DND-41 (cell line): Measurements from ENCODE around the gene RBPJ.

Experiments used
- EZH2 ChIP-seq: IDR thresholded peaks from 3 replicates; pipeline ENCODE4 v1.6.1; 2012; ENCODE audit warnings: borderline replicate concordance, low read depth, mild to moderate bottlenecking, moderate library complexity, low read length, inconsistent platforms; ENCODE audit not compliant: severe bottlenecking
- TF ChIP-seq, protein P1 (sequence below): IDR thresholded peaks from 2 replicates; pipeline ENCODE4 v1.5.1; 2012; ENCODE audit warnings: borderline replicate concordance, low read length, moderate library complexity, mild to moderate bottlenecking; ENCODE audit not compliant: poor library complexity, severe bottlenecking; ENCODE audit errors: extremely low read depth

DNA sequence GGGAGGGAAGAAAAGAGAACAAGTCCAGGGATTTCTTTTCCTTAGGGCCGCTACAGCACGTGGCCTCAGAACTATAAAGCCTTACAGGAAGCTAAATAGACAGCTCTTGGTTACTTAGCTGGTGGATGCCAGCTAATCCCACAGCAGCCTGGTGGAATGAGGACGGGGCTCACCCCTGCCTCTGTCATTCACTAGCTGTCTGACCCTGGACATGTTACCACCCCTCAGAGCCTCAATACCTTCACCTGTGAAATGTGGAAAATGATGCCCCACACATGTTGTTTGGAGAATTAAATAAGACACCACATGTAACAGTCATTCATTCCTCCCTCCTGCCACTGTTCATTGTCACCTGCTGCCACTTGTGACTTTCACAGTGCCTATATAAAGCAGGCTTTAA is 153.7 kb downstream of the RBPJ start:
- TF ChIP-seq, protein P1, sequence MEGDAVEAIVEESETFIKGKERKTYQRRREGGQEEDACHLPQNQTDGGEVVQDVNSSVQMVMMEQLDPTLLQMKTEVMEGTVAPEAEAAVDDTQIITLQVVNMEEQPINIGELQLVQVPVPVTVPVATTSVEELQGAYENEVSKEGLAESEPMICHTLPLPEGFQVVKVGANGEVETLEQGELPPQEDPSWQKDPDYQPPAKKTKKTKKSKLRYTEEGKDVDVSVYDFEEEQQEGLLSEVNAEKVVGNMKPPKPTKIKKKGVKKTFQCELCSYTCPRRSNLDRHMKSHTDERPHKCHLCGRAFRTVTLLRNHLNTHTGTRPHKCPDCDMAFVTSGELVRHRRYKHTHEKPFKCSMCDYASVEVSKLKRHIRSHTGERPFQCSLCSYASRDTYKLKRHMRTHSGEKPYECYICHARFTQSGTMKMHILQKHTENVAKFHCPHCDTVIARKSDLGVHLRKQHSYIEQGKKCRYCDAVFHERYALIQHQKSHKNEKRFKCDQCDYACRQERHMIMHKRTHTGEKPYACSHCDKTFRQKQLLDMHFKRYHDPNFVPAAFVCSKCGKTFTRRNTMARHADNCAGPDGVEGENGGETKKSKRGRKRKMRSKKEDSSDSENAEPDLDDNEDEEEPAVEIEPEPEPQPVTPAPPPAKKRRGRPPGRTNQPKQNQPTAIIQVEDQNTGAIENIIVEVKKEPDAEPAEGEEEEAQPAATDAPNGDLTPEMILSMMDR, result no peak
- TF ChIP-seq EZH2, result no peak
